Measurements from ENCODE around the gene LDHAL6B.

LDHAL6B gene

DNA sequence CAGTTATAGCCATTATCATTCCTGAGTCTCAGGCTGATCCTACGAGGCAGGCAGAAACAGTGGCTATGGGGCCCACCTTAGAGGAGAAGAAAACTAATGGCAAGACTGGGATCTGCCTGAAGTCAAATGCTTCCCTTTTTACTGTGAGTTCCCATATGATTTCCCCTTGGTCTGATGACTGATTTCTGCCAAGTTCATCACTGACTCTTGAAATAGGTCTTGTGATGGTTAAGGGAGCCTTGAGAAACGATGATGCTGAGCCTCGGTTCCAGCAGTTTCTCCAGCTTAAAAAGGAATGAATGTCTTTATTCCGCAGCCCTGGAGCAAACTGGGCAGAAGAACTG is 29.4 kb upstream of the LDHAL6B start:
- DNase-seq (ENCODE audit: low read depth in 2 of 2), result no peak
- no peak overlapping the region for H3K4me3 ChIP-seq (replicated peaks in 1 of 2; ENCODE audit: low read depth in 2 of 2, low read length in 2 of 2)

DNA sequence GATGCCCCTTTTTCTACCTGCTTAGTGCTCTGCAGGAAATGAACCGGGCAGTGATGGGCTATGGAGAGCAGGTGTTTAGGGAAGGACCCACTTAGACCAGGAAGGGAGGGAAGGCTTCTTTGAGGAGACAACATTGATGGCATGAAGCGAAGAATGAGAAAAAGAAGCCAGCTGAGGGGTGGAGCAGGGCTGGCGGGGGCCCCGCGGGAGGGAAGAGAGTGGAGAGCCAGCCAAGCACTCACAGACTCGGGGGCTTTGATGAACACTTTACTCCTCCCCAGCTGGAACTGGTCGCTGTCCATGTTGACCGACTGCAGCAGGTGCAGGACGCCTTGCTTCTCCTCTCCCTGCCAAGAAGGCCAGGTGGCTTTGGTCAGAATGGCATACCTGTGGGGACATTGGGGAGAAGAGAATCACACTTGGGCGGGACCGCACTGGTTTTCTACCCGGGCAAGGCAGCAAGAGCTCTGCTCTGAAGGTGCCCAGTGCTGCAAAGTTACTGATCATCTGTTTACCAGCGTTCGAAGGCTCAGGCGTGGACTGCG is 28.4 kb upstream of the LDHAL6B start:
- no peak overlapping the region for H3K4me3 ChIP-seq (replicated peaks in 1 of 2; ENCODE audit: low read depth in 2 of 2, low read length in 2 of 2)
- TF ChIP-seq, protein P1, sequence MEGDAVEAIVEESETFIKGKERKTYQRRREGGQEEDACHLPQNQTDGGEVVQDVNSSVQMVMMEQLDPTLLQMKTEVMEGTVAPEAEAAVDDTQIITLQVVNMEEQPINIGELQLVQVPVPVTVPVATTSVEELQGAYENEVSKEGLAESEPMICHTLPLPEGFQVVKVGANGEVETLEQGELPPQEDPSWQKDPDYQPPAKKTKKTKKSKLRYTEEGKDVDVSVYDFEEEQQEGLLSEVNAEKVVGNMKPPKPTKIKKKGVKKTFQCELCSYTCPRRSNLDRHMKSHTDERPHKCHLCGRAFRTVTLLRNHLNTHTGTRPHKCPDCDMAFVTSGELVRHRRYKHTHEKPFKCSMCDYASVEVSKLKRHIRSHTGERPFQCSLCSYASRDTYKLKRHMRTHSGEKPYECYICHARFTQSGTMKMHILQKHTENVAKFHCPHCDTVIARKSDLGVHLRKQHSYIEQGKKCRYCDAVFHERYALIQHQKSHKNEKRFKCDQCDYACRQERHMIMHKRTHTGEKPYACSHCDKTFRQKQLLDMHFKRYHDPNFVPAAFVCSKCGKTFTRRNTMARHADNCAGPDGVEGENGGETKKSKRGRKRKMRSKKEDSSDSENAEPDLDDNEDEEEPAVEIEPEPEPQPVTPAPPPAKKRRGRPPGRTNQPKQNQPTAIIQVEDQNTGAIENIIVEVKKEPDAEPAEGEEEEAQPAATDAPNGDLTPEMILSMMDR (IDR thresholded peaks at IDR 0.05; ENCODE audit: low read depth, low read length), result no peak
- DNase-seq (ENCODE audit: low read depth in 2 of 2), result no peak

More for the DNA sequence above, 29.4 kb upstream of the LDHAL6B start:
- TF ChIP-seq, protein P1 (IDR thresholded peaks at IDR 0.05; ENCODE audit: low read depth, low read length), result no peak

DNA sequence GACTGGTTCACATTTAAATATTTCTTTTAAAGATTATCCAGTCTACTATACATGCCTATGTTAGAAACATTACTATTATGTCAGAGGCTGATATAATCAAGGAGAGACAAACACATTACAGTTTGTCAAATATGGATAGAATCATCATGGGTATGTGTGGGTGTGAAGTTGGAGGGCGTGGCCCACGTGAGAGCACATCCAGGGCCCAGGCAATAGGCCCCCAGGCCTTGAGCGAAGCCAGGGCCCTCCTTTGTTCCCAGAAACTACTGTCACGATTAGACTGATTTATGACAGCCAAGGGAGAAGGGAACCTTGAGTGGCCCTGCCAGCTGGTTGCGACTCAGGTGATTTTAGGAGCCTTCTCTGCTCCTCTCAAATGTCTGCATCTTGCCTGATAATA is 26.9 kb upstream of the LDHAL6B start:
- no peak overlapping the region for H3K4me3 ChIP-seq (replicated peaks in 1 of 2; ENCODE audit: low read depth in 2 of 2, low read length in 2 of 2)
- TF ChIP-seq, protein P1 (IDR thresholded peaks at IDR 0.05; ENCODE audit: low read depth, low read length), result no peak
- no peak for DNase-seq (ENCODE audit: low read depth in 2 of 2)

DNA sequence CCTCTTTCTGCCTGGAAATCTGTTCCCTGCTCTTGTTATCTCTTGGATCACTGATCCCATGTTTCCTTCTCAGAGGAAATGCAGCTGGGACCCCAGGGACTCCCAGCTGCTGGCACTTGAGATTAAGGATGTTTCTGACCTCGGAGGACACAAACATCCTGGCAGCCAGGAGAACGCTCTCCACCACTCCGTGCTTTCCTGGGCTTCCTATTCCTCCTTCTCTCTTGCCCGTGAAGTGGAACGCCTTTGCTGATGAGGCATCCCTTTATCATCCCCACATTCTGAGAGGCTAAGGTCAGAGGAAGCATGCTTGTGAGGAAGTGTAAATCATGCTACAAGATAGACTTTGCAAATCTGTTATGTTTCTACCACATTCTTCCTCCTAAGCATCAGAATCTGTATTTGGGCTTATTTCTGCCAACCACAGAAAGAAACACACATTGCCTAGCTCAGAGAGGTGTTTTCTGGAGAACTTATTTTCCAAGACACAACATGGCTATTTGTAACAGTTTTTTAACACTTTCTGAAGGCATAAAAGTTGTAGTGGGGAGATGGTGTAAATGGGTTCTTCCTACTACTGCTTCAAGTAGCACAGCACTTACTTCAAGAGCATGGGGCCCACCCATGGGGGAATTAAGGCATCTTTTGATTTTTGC is 25.6 kb upstream of the LDHAL6B start:
- peak; percentile 46 to 54 for DNase-seq (ENCODE audit: low read depth in 2 of 2)
- H3K4me3 ChIP-seq (replicated peaks in 1 of 2; ENCODE audit: low read depth in 2 of 2, low read length in 2 of 2), result no peak overlapping the region
- TF ChIP-seq, protein P1 (IDR thresholded peaks at IDR 0.05; ENCODE audit: low read depth, low read length), result no peak

DNA sequence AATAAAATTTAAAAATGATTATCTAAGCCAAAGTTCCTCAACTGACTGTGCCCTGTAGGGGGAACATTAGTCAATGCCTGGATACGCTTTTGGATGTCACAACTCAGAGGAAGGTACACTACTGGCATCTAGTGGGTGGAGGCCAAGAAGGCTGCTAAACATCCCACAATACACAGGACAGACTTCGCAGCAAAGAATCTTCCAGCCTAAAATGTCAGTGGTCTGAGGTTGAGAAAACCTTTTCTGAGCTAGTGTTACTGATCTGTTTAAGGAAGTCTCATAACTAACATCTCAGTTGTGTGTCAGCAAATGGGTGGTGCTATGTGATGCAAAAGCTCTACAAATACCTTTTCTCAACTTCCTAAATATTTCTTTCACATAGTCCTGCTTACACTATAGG is 20.9 kb upstream of the LDHAL6B start:
- no peak for DNase-seq (ENCODE audit: low read depth in 2 of 2)
- TF ChIP-seq, protein P1 (IDR thresholded peaks at IDR 0.05; ENCODE audit: low read depth, low read length), result no peak
- H3K4me3 ChIP-seq (replicated peaks in 1 of 2; ENCODE audit: low read depth in 2 of 2, low read length in 2 of 2), result no peak overlapping the region

DNA sequence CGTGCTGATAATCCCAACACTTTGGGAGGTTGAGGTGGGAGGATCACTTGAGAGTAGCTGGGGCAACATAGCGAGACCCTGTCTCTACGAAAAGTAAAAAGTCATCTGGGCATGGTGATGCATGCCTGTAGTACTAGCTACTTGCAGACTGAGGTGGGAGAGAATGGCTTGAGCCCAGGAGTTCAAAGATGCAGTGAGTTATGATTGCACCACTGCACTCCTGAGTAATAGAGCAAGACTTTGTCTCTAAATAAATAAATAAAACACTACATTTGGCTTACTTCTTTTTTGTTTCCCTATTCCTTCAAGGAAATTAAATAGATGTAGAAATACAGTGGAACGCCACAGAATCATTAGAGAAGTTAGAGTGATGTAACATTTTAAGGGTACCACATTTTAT is 20.1 kb upstream of the LDHAL6B start:
- H3K4me3 ChIP-seq (replicated peaks in 1 of 2; ENCODE audit: low read depth in 2 of 2, low read length in 2 of 2), result no peak overlapping the region
- DNase-seq (ENCODE audit: low read depth in 2 of 2), result peak in 1 of 2 donors; percentile 66
- TF ChIP-seq, protein P1 (IDR thresholded peaks at IDR 0.05; ENCODE audit: low read depth, low read length), result no peak

DNA sequence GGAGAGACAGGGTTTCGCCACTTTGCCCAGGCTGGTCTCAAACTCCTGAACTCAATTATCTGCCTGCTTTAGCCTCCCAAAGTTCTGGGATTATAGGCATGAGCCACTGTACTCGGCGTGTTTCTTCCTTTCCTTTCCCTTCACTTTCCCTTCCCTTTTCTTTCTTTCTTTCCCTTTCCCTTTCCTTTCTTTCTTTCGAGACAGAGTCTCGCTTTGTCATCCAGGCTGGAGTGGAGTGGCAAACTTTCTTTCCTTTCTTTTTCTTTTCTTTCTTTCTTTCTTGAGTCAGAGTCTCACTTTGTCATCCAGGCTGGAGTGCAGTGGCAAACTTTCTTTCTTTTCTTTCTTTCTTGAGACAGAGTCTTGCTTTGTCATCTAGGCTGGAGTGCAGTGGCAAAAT is 17.4 kb upstream of the LDHAL6B start:
- DNase-seq (ENCODE audit: low read depth in 2 of 2), result no peak
- H3K4me3 ChIP-seq (replicated peaks in 1 of 2; ENCODE audit: low read depth in 2 of 2, low read length in 2 of 2), result no peak overlapping the region
- TF ChIP-seq, protein P1 (IDR thresholded peaks at IDR 0.05; ENCODE audit: low read depth, low read length), result no peak

Data from cardiac fibroblast (primary cell).